Anterior cingulate cortex (tissue), 58 donors: ENCODE results near the gene LYVE1.

Experiments used
- DNase-seq, 58 donors: peaks; one replicate each; lab custom pipeline; 2025; lab: John Stamatoyannopoulos, UW

The LYVE1 gene

DNA sequence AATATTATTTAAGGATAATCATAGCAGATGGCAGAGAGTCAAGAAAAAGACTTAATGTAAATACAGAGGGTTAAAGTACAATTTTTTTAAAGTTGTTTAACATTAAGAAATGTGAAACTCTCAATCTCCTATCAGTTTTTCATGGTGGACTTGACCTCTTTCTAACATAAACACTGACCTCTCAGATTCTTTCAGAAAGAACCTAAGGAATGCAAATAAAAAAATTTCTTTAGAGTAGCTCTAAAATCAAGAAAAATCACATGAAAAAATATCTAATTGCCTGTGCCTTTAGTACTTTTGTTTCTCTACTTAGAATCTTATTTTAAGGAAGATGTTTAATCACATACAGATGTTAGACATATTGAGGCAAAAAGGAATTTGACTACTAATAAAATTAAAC is 40.3 kb downstream of the LYVE1 start:
- DNase-seq = no peak

DNA sequence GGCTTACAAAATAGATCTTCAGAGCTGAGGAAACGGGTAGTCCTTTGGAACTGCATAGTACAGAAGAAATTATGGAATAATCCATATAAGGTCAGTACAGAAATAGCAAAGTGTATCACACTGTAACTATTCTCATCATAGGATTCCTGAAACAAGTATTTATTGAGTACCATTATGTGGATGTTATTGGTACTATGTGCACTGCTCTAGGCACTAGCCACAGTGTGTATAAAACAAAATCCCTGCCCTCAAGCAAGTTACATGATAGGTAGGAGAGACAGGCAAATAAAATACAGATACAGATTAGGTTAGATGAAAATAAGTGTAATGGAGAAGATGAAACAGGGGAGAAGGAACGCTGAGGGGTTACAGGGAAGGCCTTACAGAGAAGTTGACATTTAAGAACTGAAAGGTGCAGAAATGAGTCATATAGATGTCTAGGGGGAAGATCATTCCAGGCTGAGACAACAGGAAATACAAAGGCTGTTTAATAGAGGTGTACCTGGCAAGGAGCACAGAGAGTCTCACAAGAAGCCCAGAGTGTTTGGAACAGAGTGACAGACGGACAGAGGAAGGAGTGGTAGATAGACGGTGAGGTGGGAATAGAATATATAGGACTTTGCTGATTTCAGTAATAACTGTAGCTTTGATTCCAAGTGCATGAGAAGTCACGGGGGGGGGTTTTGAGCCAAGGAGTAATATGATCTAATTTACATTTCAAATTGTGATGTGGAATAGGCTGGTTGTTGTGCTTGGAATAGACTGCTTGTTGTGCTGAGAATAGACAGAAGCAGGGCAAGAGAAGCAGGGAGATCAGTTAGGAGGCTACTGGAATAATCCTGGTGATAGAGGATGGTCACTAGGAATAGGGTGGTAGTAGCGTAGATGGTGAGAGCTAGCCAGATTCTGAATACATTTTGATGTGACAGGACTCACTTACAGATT is 41.2 kb downstream of the LYVE1 start:
- peak in 13 of 58 donors; percentile 22 to 75 (median 36) for DNase-seq

DNA sequence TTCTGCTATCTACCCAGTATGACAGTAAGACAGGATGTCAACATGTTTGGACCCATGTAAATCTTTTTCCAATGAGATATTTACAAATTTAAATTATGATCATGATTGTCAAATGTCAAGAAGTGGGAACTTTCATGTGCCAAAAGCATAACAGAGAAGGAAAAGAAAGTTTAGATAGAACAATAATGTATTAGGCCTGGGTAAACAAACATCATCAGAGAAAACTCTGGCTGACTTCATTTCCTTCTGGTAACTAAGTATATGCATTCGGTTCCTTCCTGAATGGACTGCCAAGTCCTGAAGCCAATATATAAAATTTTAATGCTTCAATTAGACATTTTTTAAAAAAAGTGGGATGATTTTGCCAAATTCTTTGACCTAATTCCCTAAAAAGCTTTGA is 44.0 kb downstream of the LYVE1 start:
- no peak for DNase-seq

- peak in 3 of 58 donors; percentile 28 to 42 (median 38) for DNase-seq
Observed at GRCh38 chr11:10522921-10523320, 45.5 kb downstream of the LYVE1 start.

GRCh38 chr11:10522276-10522675 is 46.2 kb downstream of the LYVE1 start:
- DNase-seq = peak in 1 of 58 donors; percentile 45

- DNase-seq = no peak
Observed at GRCh38 chr11:10520562-10520961, 47.9 kb downstream of the LYVE1 start.

DNA sequence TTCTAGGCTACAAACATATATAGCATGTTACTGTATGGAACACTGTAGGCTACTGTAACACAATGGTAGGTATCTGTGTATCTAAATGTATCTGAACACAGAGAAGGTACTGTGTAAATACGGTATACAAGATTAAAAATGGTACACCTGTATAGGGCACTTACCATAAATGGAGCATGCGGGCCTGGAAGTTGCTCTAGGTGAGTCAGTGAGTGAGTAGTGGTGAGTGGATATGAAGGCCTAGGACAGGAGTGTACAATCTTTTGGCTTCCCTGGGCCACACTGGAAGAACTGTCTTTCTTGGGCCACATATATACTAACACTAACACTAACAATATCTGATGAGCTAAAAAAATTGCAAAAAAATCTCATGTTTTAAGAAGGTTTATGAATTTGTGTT is 48.8 kb downstream of the LYVE1 start:
- DNase-seq = no peak

DNA sequence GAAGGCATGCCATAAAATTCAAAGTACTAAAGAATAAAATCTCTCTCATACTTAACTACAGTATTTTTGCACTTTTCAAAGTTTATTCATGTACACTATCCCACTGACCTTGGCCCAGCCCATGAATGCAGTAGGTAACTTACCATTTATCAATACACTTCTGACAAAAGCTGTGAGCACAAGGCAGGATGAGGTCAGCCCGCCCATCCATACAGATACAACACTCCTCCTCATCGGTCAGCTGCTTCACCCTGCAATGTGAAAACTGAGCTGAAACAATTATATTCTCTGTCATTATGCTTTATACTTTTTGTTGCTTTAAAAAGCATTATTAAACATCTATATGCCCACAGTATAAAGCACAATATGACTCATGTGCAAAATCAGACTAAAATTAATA is 49.6 kb downstream of the LYVE1 start:
- DNase-seq = peak in 1 of 58 donors; percentile 13

DNA sequence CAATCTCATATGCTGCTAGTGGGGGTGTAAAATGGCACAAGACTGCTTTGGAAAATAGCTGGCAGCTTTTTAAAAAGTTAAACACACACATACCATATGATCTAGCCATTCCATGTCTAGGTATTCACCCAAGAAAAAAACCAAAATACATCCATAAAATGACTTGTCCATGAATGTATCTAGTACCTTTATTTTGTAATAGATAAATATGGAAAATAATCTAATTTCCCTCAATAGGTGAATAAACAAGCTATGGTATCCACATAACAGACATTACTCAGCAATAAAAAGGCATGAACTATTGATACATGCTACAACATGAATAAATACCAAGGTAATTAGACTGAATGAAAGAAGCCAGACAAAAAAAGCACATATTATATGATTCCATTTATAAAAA is 50.3 kb downstream of the LYVE1 start:
- DNase-seq = no peak

GRCh38 chr11:10515418-10515817 is 53.0 kb downstream of the LYVE1 start:
- DNase-seq = no peak

GRCh38 chr11:10514709-10515108 is 53.8 kb downstream of the LYVE1 start:
- no peak for DNase-seq

GRCh38 chr11:10514202-10514601 is 54.3 kb downstream of the LYVE1 start:
- no peak for DNase-seq

DNA sequence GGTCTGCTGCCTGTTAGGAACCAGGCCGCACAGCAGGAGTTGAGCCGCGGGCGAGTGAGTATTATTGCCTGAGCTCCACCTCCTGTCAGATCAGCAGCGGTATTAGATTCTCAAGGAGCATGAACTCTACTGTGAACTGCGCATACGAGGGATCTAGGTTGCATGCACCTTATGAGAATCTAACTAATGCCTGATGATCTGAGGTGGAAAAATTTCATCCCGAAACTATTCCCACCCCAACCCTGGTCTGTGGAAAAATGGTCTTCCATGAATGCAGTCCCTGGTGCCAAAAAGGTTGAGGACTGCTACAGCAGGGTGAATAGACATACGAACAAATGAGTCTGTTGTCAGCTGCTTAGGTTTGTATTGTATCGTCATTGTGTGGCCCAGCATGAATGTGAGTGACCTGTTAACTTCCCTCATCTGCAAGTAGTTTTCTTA is 57.3 kb downstream of the LYVE1 start:
- peak in 1 of 58 donors; percentile 15 for DNase-seq
